Endothelial cell of umbilical vein (primary cell): ENCODE data around the gene RBMS2. TPM values are rescaled to one million over a fixed set of nuclear protein-coding genes. Genes with fewer than 3 reads are reported as not detected.

Source experiments
- BruUV-seq: library from RNA; stranded (reverse); fragments of 400-500 nt; replicated peaks from 2 replicates; lab custom pipeline; 2021; lab: Mats Ljungman, UMichigan
- CTCF ChIA-PET: fragments of 300-600, 350-600 bp; sonication (Branson Sonifier 250); formaldehyde crosslinking; loops from one replicate; lab custom pipeline; 2021; ENCODE audit warnings: antibody characterized with exemption, inconsistent platforms; lab: Charles Lee
- POLR2A ChIA-PET: fragments of 300-600, 350-600 bp; sonication (Branson Sonifier 250); formaldehyde crosslinking; loops from one replicate; lab custom pipeline; 2021; ENCODE audit warnings: antibody characterized with exemption, inconsistent platforms; lab: Charles Lee
- DNase-seq: peaks from one replicate; pipeline ENCODE4 v3.0.0-alpha.2; 2011; ENCODE audit warnings: low read depth, low spot score
- FAIRE-seq: peaks from 2 replicates; lab custom pipeline; 2011; peaks lifted over from hg19 to GRCh38; lab: Jason Lieb, UNC
- H2AFZ ChIP-seq: 2 replicates; pipeline ENCODE4 v1.6.0; 2012; ENCODE audit warnings: low read depth, low read length, control low read depth, inconsistent platforms
- H3K27ac ChIP-seq: 2 replicates; pipeline ENCODE4 v1.5.1; 2011; ENCODE audit warnings: low read depth, mild to moderate bottlenecking, control low read depth, low read length, moderate library complexity; ENCODE audit not compliant: insufficient read depth
- H3K27me3 ChIP-seq, 2 experiments: 2 replicates each; pipeline versions ENCODE4 v1.6.0 to v1.6.1; 2011; ENCODE audit warnings: low read length in 2 of 2, mixed read lengths in 1 of 2; ENCODE audit not compliant: control insufficient read depth in 2 of 2, insufficient read depth in 2 of 2
- H3K36me3 ChIP-seq, 2 experiments: 2 replicates in 1 of 2; 3 replicates in 1 of 2; pipeline ENCODE4 v1.5.1; 2011; ENCODE audit warnings: low read length in 2 of 2, mild to moderate bottlenecking in 1 of 2, moderate library complexity in 1 of 2; ENCODE audit not compliant: control insufficient read depth in 2 of 2, insufficient read depth in 2 of 2; ENCODE audit errors: extremely low read depth in 1 of 2
- H3K4me1 ChIP-seq: 3 replicates; pipeline ENCODE4 v1.5.1; 2011; ENCODE audit warnings: mild to moderate bottlenecking, low read length; ENCODE audit not compliant: control insufficient read depth, insufficient read depth; ENCODE audit errors: extremely low read depth
- H3K4me2 ChIP-seq: 2 replicates; pipeline ENCODE4 v1.6.1; 2011; ENCODE audit warnings: low read length, control low read depth, mixed read lengths; ENCODE audit not compliant: insufficient read depth
- H3K4me3 ChIP-seq, 3 experiments: fragments of 200-600 bp in 1 of 3; sonication (generic), shearing (Covaris generic) in 1 of 3; replicated peaks in 1 of 3; 2 replicates each; pipeline ENCODE4 v1.5.1; 2011 to 2016; ENCODE audit warnings: control low read depth in 3 of 3, low read length in 3 of 3, mild to moderate bottlenecking in 2 of 3, inconsistent platforms in 1 of 3, low read depth in 1 of 3, moderate library complexity in 1 of 3; ENCODE audit not compliant: insufficient read depth in 1 of 3
- H3K79me2 ChIP-seq: 2 replicates; pipeline ENCODE4 v1.6.0; 2012; ENCODE audit warnings: low read length, inconsistent platforms; ENCODE audit not compliant: control insufficient read depth, insufficient read depth
- H3K9ac ChIP-seq: replicated peaks from 2 replicates; pipeline ENCODE3; 2011; ENCODE audit warnings: low read length, control low read depth; ENCODE audit not compliant: insufficient read depth; ENCODE audit errors: extremely low read depth
- H3K9me1 ChIP-seq: replicated peaks from 3 replicates; pipeline ENCODE4 v1.6.0; 2011; ENCODE audit warnings: mild to moderate bottlenecking, low read length; ENCODE audit not compliant: control insufficient read depth, insufficient read depth; ENCODE audit errors: extremely low read depth
- H3K9me3 ChIP-seq: replicated peaks from 2 replicates; pipeline ENCODE4 v1.5.1; 2012; ENCODE audit warnings: low read length, inconsistent platforms; ENCODE audit not compliant: control insufficient read depth, insufficient read depth
- H4K20me1 ChIP-seq: replicated peaks from 2 replicates; pipeline ENCODE3; 2011; ENCODE audit warnings: mild to moderate bottlenecking, low read length; ENCODE audit not compliant: control insufficient read depth, insufficient read depth; ENCODE audit errors: extremely low read depth
- CTCF ChIP-seq, 2 donors: IDR thresholded peaks; 1 replicate in 1 of 2; 2 replicates in 1 of 2; pipeline ENCODE4 v1.5.1; 2011; ENCODE audit warnings: low read length in 2 of 2, mild to moderate bottlenecking in 2 of 2, moderate library complexity in 2 of 2, control low read depth in 1 of 2, inconsistent platforms in 1 of 2, low read depth in 1 of 2; ENCODE audit not compliant: insufficient read depth in 1 of 2; ENCODE audit errors: extremely low read depth in 1 of 2
- EZH2 ChIP-seq: IDR thresholded peaks from 2 replicates; pipeline ENCODE4 v1.6.1; 2012; ENCODE audit warnings: borderline replicate concordance, low read depth, mild to moderate bottlenecking, moderate library complexity, low read length, inconsistent platforms; ENCODE audit not compliant: severe bottlenecking
- FOS ChIP-seq: IDR thresholded peaks from 2 replicates; pipeline ENCODE4 v1.6.1; 2011; ENCODE audit warnings: mild to moderate bottlenecking, low read length, moderate library complexity, borderline replicate concordance; ENCODE audit not compliant: insufficient read depth
- GATA2 ChIP-seq: IDR thresholded peaks from 2 replicates; pipeline ENCODE4 v1.7.0; 2011; ENCODE audit warnings: low read depth, mild to moderate bottlenecking, moderate library complexity, mixed read lengths, low read length; ENCODE audit not compliant: insufficient read length, insufficient read depth
- JUN ChIP-seq: IDR thresholded peaks from 2 replicates; pipeline ENCODE4 v1.6.1; 2011; ENCODE audit warnings: borderline replicate concordance, low read depth; ENCODE audit not compliant: insufficient read length, insufficient read depth
- MAX ChIP-seq: IDR thresholded peaks from 2 replicates; pipeline ENCODE4 v1.6.1; 2011; ENCODE audit not compliant: insufficient read depth, insufficient read length
- MYC ChIP-seq: IDR thresholded peaks from one replicate; pipeline ENCODE4 v1.6.1; 2011; ENCODE audit warnings: mild to moderate bottlenecking, low read depth, low read length
- POLR2A ChIP-seq: IDR thresholded peaks from 2 replicates; pipeline ENCODE4 v1.6.1; 2012; ENCODE audit warnings: low read depth, mild to moderate bottlenecking, control low read depth, low read length
- POLR2AphosphoS5 ChIP-seq: IDR thresholded peaks from 2 replicates; pipeline ENCODE4 v1.6.1; 2012; ENCODE audit warnings: low read depth, mild to moderate bottlenecking, control low read depth, low read length, moderate library complexity; ENCODE audit not compliant: insufficient read depth
- dilution Hi-C: fragments of 300-500 bp; cut with MboI; formaldehyde crosslinking; loops from one replicate; pipeline ENCODE4 v1.15.0; 2019; ENCODE audit warnings: low sequenced_read_pairs; ENCODE audit not compliant: extremely low pct_ligation_motif_present
- intact Hi-C: fragments of 100-400 bp; cut with micrococcal nuclease; formaldehyde crosslinking; loops from one replicate; pipeline ENCODE4 v1.10.0; 2022
- polyA plus RNA-seq, 4 experiments: library from polyadenylated mRNA; depleted of rRNA in 3 of 4; stranded (reverse) in 3 of 4; unstranded in 1 of 4; fragments of >200 nt; gene quantifications; 2 replicates each; pipeline versions ENCODE4 v1.2.1 to v1.2.3, GENCODE V29; 2011 to 2012; ENCODE audit warnings: missing spikeins in 1 of 4
- total RNA-seq: library from RNA; stranded (reverse); gene quantifications from 2 replicates; pipeline ENCODE4 v1.2.3, GENCODE V29; 2021

The RBMS2 gene
- total and polyA plus RNA-seq, 2 donors (not counting 3 experiments of a cell fraction or from before 2014, with no cell fraction given): 66.8 to 103 TPM

- DNase-seq: no peak
- no peaks in the 10 kb centered on the region for H3K4me1 ChIP-seq
- H3K9ac ChIP-seq: no peak overlapping the region
- H3K27me3 ChIP-seq: no peaks in the 10 kb centered on the region
- no peak for FAIRE-seq
- no peaks in the 10 kb centered on the region for H4K20me1 ChIP-seq
- peaks cover 47 to 58% of the 10 kb centered on the region in 2 experiments for H3K36me3 ChIP-seq
- ChIA-PET CTCF (interaction anchor here (1.8 to 7.1 kb wide), 2 partner anchors 14 to 35 kb away, joined by 4 to 90 read pairs; no protein-coding TSS in a partner anchor), POLR2A (no interaction called here)
- no peak overlapping the region for H3K27ac ChIP-seq
- TF ChIP-seq JUN: no peak
- no peak for TF ChIP-seq POLR2A
- no peak for TF ChIP-seq POLR2AphosphoS5
- TF ChIP-seq CTCF (IDR thresholded peaks at IDR 0.05; ENCODE audit: extremely low read depth in 1 of 2, insufficient read depth in 1 of 2, low read depth in 1 of 2, low read length in 2 of 2): no peak
- TF ChIP-seq FOS: no peak
- TF ChIP-seq EZH2: no peak
- no peak for TF ChIP-seq MAX
- no peak for TF ChIP-seq GATA2
- TF ChIP-seq MYC: no peak
- BruUV-seq: no TSS peak
- H3K4me3 ChIP-seq: no peak overlapping the region
- intact Hi-C loops: loop anchor here (1.0 kb wide), 1 partner anchor 36 kb away; no protein-coding TSS in a partner anchor
- no peak overlapping the region for H3K4me2 ChIP-seq
- dilution Hi-C loops: no loop called here
- no peak overlapping the region for H2AFZ ChIP-seq
- H3K9me3 ChIP-seq: no peaks in the 10 kb centered on the region
- no peaks in the 10 kb centered on the region for H3K9me1 ChIP-seq
- H3K79me2 ChIP-seq: no peaks in the 10 kb centered on the region
These were observed 79.1 kb downstream of the RBMS2 start for GRCh38 chr12:56600753-56601152.
